ENCODE data around the gene PLAC9.
"Not testable (repeated sequence)": the region's sequence is repeated elsewhere in the genome, so short reads cannot be mapped to it uniquely, and the experiment has no call there.

Gene PLAC9

GRCh38 chr10:80132299-80133139, at the start of gene PLAC9:
Gene PLAC9 (plus strand): TSS chr10:80132730. CDS start chr10:80132763, 33 bp downstream.
- no peak within 1 kb of the TSS for H3K4me3 ChIP-seq (ENCODE audit: insufficient read depth, low read length, poor library complexity, severe bottlenecking)
- no peak within 1 kb of the TSS for H3K27ac ChIP-seq (ENCODE audit: low read depth, low read length)
- H3K27me3 ChIP-seq (ENCODE audit: low read length) = no peaks in the 10 kb centered on the region
- no peak within 1 kb of the TSS for H3K9ac ChIP-seq (ENCODE audit: low read length)
- H3K9me2 ChIP-seq (replicated peaks; ENCODE audit: insufficient read depth, low read length) = no peaks in the 10 kb centered on the region
- H3K9me3 ChIP-seq (ENCODE audit: insufficient read depth, low read length) = no peaks in the 10 kb centered on the region
- TF ChIP-seq CTCF (IDR thresholded peaks at IDR 0.05; ENCODE audit: insufficient read depth, low read length, poor library complexity, severe bottlenecking) (no peak), EZH2phosphoT487 (conservative IDR thresholded peaks at IDR 0.05; ENCODE audit: low read length) (no peak)
- H3K4me2 ChIP-seq (ENCODE audit: low read depth, low read length, poor library complexity, severe bottlenecking) = no peak within 1 kb of the TSS
- no peaks in the 10 kb centered on the region for H3K79me2 ChIP-seq (ENCODE audit: insufficient read depth, low read length)
- no peak within 1 kb of the TSS for H2AFZ ChIP-seq (ENCODE audit: low read depth, low read length, severe bottlenecking)
- H4K20me1 ChIP-seq (ENCODE audit: low read depth, low read length) = no peaks in the 10 kb centered on the region
- no peaks in the 10 kb centered on the region for H3F3A ChIP-seq (ENCODE audit: insufficient read depth)
- no peaks in the 10 kb centered on the region for H3K36me3 ChIP-seq (ENCODE audit: low read length)

GRCh38 chr10:80090121-80090520, 42.4 kb upstream of the PLAC9 start:
- TF ChIP-seq CTCF (IDR thresholded peaks at IDR 0.05; ENCODE audit: insufficient read depth, low read length, poor library complexity, severe bottlenecking) = no peak
- no peak for TF ChIP-seq EZH2phosphoT487 (conservative IDR thresholded peaks at IDR 0.05; ENCODE audit: low read length)
- no peak overlapping the region for H3K4me2 ChIP-seq (ENCODE audit: low read depth, low read length, poor library complexity, severe bottlenecking)
- H3F3A ChIP-seq (ENCODE audit: insufficient read depth) = no peaks in the 10 kb centered on the region
- no peaks in the 10 kb centered on the region for H4K20me1 ChIP-seq (ENCODE audit: low read depth, low read length)
- no peaks in the 10 kb centered on the region for H3K27me3 ChIP-seq (ENCODE audit: low read length)
- H3K9me2 ChIP-seq (replicated peaks; ENCODE audit: insufficient read depth, low read length) = no peaks in the 10 kb centered on the region
- no peaks in the 10 kb centered on the region for H3K36me3 ChIP-seq (ENCODE audit: low read length)
- H3K4me3 ChIP-seq (ENCODE audit: insufficient read depth, low read length, poor library complexity, severe bottlenecking) = no peak overlapping the region
- no peaks in the 10 kb centered on the region for H3K9me3 ChIP-seq (ENCODE audit: insufficient read depth, low read length)
- no peak overlapping the region for H2AFZ ChIP-seq (ENCODE audit: low read depth, low read length, severe bottlenecking)
- no peaks in the 10 kb centered on the region for H3K79me2 ChIP-seq (ENCODE audit: insufficient read depth, low read length)
- no peak overlapping the region for H3K9ac ChIP-seq (ENCODE audit: low read length)
- no peak overlapping the region for H3K27ac ChIP-seq (ENCODE audit: low read depth, low read length)

- Histone ChIP-seq H3K4me2 (ENCODE audit: low read depth, low read length, poor library complexity, severe bottlenecking) (no peak overlapping the region), H3K9me3 (ENCODE audit: insufficient read depth, low read length) (no peaks in the 10 kb centered on the region), H3K27ac (ENCODE audit: low read depth, low read length) (no peak overlapping the region), H4K20me1 (ENCODE audit: low read depth, low read length) (no peaks in the 10 kb centered on the region), H3K9me2 (replicated peaks; ENCODE audit: insufficient read depth, low read length) (no peaks in the 10 kb centered on the region), H2AFZ (ENCODE audit: low read depth, low read length, severe bottlenecking) (no peak overlapping the region), H3F3A (ENCODE audit: insufficient read depth) (no peaks in the 10 kb centered on the region), H3K4me3 (ENCODE audit: insufficient read depth, low read length, poor library complexity, severe bottlenecking) (no peak overlapping the region), H3K36me3 (ENCODE audit: low read length) (no peaks in the 10 kb centered on the region), H3K27me3 (ENCODE audit: low read length) (no peaks in the 10 kb centered on the region), H3K79me2 (ENCODE audit: insufficient read depth, low read length) (no peaks in the 10 kb centered on the region), H3K9ac (ENCODE audit: low read length) (no peak overlapping the region)
- TF ChIP-seq CTCF (IDR thresholded peaks at IDR 0.05; ENCODE audit: insufficient read depth, low read length, poor library complexity, severe bottlenecking) (no peak), EZH2phosphoT487 (conservative IDR thresholded peaks at IDR 0.05; ENCODE audit: low read length) (no peak)
These were observed 38.3 kb upstream of the PLAC9 start for GRCh38 chr10:80094231-80094630.

- H3K36me3 ChIP-seq (ENCODE audit: low read length); H4K20me1 ChIP-seq (ENCODE audit: low read depth, low read length); H3K9ac ChIP-seq (ENCODE audit: low read length); H2AFZ ChIP-seq (ENCODE audit: low read depth, low read length, severe bottlenecking); H3K9me3 ChIP-seq (ENCODE audit: insufficient read depth, low read length); H3K27me3 ChIP-seq (ENCODE audit: low read length); H3K4me3 ChIP-seq (ENCODE audit: insufficient read depth, low read length, poor library complexity, severe bottlenecking); H3K79me2 ChIP-seq (ENCODE audit: insufficient read depth, low read length); H3K9me2 ChIP-seq (replicated peaks; ENCODE audit: insufficient read depth, low read length); H3K27ac ChIP-seq (ENCODE audit: low read depth, low read length); H3F3A ChIP-seq (ENCODE audit: insufficient read depth); H3K4me2 ChIP-seq (ENCODE audit: low read depth, low read length, poor library complexity, severe bottlenecking): not testable (repeated sequence)
These were observed 34.3 kb upstream of the PLAC9 start for GRCh38 chr10:80098272-80098671.

GRCh38 chr10:80099295-80099694, 33.2 kb upstream of the PLAC9 start:
- not testable (repeated sequence) for H3K4me3 ChIP-seq (ENCODE audit: insufficient read depth, low read length, poor library complexity, severe bottlenecking); H3K4me2 ChIP-seq (ENCODE audit: low read depth, low read length, poor library complexity, severe bottlenecking); H3K9ac ChIP-seq (ENCODE audit: low read length); H3K79me2 ChIP-seq (ENCODE audit: insufficient read depth, low read length); H3K9me3 ChIP-seq (ENCODE audit: insufficient read depth, low read length); H4K20me1 ChIP-seq (ENCODE audit: low read depth, low read length); H3K9me2 ChIP-seq (replicated peaks; ENCODE audit: insufficient read depth, low read length); H3K36me3 ChIP-seq (ENCODE audit: low read length); H3K27me3 ChIP-seq (ENCODE audit: low read length); H2AFZ ChIP-seq (ENCODE audit: low read depth, low read length, severe bottlenecking); H3F3A ChIP-seq (ENCODE audit: insufficient read depth); H3K27ac ChIP-seq (ENCODE audit: low read depth, low read length)

All from SU-DHL-6 (cell line).